HG02973 (cell line): Measurements from ENCODE around the gene HDAC8.
"Not testable (repeated sequence)": the region's sequence is repeated elsewhere in the genome, so short reads cannot be mapped to it uniquely, and the experiment has no call there.

ENCODE experiments used
- ATAC-seq: cut with Tn5 transposase; IDR thresholded peaks from one replicate; pipeline ENCODE4 v1.9.1; 2021; ENCODE audit warnings: moderate library complexity; ENCODE audit not compliant: unreplicated experiment

Gene HDAC8

GRCh38 chrX:72330131-72330530, 242.5 kb downstream of the HDAC8 start:
- no peak for ATAC-seq

- no peak for ATAC-seq
These were observed 245.9 kb downstream of the HDAC8 start for GRCh38 chrX:72326605-72327300.

DNA sequence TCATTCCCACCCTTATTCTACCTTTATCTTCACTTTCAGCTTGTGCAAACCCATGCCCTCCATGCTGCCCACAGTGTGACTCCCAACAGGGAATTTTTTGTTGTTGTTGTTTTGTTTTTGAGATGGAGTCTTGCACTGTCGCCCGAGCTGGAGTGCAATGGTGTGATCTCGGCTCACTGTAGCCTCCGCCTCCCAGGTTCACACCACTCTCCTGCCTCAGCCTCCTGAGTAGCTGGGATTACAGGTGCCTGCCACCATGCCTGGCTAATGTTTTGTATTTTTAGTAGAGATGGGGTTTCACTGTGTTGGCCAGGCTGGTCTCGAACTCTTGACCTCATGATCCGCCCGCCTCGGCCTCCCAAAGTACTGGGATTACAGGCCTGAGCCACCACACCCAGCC, 253.0 kb downstream of the HDAC8 start:
- ATAC-seq, result not testable (repeated sequence)

DNA sequence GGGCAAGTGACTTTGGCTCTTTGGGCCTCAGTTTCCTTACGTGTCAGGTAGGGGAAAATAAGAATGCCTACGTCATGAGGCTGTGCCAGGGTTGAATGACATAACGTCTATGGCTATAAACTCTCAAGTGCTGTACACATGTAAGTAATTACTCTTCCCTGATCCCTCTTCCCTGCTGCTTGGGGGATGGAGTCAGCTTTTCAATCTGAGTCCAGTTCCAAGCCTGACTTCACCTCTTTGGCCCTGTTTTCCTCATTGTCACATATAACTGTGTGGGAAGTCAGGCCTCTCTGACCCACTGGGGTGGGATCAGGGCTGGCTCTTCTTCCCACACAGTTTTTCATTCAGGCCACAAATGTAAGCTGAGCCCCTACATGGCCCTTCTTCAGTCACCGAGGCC, 255.5 kb downstream of the HDAC8 start:
- ATAC-seq, result no peak

- no peak for ATAC-seq
These were observed 256.1 kb downstream of the HDAC8 start for GRCh38 chrX:72316408-72317110.

DNA sequence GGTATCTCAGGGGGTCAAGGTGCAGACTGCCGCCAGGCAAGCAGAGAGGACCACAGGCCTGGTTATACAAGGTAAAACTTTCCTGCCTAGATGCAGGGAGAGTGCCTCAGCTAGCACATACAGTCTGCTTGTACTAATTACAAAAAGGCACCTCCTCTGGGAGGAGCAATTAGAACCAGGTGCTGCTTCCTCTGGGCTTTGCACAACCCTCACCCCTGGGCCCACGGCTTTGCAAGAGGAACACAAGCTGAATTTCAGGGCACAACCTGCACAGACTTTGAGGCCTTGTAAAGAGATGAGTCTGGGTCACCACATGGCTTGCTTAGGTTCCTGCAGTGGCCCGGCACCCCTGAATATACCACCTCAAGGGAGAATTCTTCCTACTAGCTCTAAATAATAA, 257.8 kb downstream of the HDAC8 start:
- ATAC-seq, result no peak

DNA sequence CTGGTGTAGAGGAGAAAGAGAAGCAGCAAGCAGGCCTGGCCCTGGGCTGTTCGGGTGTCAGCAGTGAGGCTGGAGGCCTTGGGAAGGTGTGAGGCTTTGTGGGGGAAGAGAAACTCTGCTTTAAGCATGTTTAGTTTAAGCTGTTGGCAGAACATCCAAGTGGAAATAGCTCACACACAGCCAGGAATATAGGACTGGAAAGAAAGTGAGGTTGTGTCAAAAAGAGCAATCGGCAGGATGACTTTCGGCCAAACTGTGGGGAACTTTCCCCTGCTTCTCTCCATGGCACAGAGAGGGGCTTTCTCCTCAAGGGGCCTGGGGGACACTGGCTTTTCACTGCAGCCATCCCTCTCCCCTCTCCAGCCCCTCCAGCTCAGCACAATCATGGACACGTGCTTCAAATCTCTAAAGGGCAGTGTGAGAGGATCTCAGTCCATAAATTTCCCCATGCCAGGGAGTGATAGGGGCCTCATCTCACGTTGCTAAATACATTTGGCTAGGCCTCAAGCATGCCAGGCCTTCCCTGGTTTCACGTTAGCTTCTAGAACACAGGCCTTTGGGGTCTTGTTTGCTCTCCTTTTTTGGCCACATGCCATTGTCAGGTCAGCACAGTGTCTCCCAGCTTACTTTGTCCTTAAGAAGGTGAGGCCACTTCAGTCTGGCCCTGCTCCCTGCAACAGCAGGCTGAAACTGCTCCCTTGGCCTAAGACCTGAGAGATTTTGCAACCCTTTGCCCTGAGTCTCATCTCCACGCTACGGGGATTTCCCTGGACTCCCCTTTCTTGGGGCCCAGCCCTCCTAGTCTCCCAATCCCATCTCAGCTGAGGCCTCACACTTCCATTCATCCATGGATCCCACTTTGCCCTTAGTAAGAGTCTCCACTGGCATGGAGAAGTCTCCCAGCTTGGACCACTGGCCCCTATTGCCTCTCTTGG, 258.7 kb downstream of the HDAC8 start:
- no peak for ATAC-seq

DNA sequence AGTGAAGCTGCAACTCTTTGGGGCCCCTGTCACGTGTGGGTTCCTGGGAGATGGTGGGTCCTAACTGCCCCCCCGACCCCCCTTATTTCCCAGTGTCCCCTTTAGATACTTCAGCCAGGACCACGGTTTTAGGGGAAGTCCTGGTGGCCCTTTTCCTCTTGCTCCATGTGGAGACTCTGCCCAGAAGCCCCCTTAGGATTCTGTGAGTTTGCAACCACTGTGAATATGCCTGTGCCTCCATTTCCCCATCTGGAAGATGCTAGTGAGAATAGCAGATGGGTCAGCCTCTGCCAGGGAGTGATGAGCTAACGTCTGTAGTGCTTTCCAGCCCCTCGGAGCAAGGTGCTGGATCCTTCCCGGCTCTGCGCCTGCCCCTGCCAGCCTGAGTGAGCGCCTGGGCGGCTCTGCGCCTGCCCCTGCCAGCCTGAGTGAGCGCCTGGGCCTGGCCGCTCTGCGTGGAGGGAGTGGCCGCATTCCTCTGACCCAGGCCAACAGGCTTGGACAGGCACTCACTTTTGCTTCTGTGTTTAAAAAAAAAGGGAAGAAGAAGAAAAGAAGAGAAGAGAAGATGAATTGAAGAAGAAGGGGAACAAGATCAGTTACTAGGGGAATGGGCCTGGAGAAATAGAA, 260.2 kb downstream of the HDAC8 start:
- ATAC-seq, result no peak

DNA sequence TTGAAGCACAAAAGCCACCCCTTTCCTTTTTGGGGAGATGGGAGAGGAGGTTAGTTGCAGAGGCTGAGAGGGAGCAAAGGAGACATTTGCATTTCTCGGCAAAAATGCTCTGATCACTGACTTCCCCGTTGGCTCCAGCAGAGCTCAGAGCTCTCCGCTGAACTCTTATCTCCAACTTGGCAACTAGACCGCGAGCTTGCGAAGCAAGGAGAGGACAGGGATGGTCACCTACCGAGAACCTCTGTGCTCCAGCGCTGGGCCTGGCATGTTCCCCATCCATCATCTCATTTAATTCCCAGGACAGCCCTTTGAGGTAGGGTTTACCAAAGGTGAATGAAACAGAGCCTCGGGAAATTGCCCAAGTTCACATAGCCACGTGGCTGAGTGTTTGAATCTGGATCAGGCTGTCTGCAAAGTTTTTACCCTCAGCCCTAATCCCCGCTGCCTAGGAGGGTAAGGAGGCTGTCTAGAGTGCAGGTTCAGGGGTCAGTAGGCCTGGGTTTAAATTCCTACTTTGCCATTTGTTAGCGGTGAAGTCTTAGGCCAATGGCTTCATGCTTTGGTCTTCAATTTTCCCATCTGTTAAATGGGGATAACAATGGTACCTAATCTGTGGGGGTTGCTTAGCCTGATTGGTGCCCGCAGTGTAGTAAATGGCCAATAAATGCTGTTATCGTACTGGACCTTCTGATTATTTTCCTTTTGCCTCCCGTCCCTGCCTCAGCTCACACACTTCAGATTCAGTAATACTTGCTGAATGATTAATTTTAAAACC, 263.2 kb downstream of the HDAC8 start:
- ATAC-seq, result no peak

GRCh38 chrX:72308566-72309296, 263.9 kb downstream of the HDAC8 start:
- ATAC-seq, result peak; percentile 57

DNA sequence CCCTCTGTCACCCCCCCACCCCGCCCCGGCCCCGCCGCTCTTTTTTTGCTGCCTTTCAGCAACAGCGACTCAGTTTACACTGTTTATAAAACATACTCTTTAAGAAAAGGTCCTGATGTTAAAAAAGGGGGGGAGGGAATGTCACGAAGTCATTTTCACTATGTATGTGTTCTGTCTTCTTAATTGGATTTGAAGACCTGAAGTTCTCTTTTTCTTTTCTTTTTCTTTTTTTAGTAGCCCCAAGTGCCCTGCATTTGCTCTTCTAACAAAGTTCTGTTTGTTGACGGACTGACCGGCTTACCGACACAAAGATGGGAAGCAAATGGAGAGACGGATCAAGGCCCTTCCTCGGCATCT, 264.5 kb downstream of the HDAC8 start:
- no peak for ATAC-seq

DNA sequence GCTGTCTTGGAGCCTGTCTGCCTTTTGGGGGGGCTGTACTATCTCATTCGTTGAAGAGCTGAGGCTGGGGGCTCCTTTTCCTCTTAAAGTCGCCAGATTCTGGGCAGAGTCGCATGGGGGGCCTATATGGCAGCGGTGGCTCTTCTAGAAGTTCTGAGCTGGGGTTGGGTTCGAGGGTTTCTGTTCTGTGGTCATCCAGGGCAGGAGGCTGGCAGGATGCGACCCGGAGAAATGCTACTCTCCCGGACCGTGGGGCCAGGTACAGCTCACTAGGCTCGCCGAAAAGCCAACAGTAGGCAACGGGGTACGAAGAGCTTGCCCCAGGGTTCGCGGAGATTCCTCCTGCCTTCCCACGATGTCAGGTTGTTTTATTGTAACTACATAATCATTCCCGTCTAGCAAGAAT, 265.0 kb downstream of the HDAC8 start:
- no peak for ATAC-seq

- peak; percentile 58 for ATAC-seq
These were observed 265.6 kb downstream of the HDAC8 start for GRCh38 chrX:72306851-72307645.

GRCh38 chrX:72306085-72306801, 266.4 kb downstream of the HDAC8 start:
- ATAC-seq, result peak; percentile 5

DNA sequence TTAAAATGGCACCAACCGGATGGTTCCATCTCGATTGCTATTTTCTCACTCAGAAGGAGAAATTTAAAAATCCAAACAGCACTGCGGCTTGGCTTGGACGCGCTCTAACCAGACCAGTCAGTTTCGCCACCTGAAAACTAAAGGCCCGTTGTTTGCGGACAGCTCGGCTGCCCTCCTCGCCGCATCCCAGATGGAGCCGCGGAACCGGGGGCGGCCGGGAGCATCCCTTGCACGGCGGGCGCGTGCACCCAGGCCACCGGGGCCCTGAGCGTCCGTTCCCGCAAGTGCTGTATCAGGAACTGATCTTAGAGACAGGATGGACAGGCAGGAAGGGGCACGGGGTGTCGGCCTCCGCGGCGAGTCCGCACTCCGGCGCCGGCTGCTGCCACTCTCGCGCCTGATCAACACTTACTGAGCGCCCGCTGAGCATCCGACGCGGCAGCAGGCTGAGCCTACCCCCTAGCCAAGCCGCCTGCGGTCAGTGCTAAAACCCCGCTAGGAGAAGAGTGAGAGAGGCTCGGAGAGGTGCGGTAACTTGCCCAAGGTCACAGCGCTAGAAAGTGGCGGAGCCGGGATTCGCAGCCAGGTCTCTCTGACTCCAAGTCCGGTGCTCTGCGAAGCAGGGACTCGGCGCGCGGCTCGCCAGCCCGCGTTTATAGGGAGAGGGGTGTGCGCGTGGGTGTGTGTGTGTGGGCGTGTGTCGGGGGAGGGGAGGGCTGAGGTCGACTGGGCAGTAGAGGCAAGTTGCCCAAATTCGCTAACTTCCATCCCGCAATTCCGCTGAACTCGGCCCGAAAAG, 267.2 kb downstream of the HDAC8 start, which contains the start of gene CITED1:
TSS of gene CITED1 (minus strand) at position 629 of the 799 bp plus-strand sequence. CDS start 3,045 bp downstream, outside the sequence.
- ATAC-seq, result no peak

DNA sequence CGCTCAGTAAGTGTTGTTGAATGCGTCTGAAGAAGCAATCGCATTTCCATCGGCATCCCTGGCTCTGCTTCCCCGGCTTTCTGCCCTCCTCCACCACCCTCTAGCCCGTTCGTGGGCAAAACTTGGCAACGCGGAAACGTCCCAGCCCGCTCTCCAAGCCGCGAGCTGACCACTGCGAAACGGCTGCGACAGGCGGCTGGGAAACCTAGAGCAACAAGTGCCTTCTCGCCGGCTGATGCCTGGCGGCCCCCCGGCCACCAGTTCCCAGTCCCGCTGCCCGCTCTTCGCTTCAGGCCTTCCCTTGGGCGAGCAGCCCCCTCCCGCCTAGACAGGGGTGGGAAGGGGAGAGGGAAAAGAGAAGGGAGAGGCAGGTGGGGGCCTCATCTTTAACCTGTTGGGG, 267.8 kb downstream of the HDAC8 start:
- ATAC-seq, result no peak

GRCh38 chrX:72301781-72302180, 270.9 kb downstream of the HDAC8 start:
- no peak for ATAC-seq
